Measurements from ENCODE around the gene PROSER3. TPM values are rescaled to one million over a fixed set of nuclear protein-coding genes. Genes with fewer than 3 reads are reported as not detected.

PROSER3 gene
- total and polyA plus RNA-seq, 2 of the 13 experiments (the other 11 are each of a cell fraction or from before 2014, with no cell fraction given), result 5.1 to 5.7 TPM

DNA sequence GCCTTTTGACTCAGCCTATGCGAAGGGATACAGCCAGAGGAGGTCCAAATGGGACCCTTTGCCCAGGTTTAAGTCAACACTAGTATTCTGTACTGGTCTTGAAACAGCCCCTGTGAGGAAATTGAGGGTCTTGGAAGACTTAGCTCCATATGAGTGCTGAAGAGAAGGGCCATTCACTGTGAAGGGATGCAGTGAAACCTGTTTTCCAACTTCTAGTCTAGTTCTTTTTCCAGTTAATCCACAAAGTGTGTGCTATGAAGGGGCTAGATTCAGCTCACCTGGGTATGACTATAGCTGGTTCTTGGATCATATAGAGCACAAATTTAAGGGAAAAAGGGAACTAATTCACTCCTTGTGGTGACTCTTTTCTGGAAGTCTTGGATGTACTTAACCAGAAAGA lies 49.6 kb upstream of the PROSER3 start:
- Histone ChIP-seq H3K4me3 (replicated peaks in 1 of 3; ENCODE audit: insufficient read depth in 1 of 3, low read depth in 2 of 3, low read length in 3 of 3) (no peak overlapping the region), H3K36me3 (replicated peaks in 1 of 2; ENCODE audit: control insufficient read depth in 1 of 2, insufficient read depth in 2 of 2, low read length in 2 of 2) (no peaks in the 10 kb centered on the region), H3K4me1 (ENCODE audit: insufficient read depth, low read length) (0 out of 2 replicates have a peak, but pooled peaks cover under 1% of the 10 kb centered on the region), H3K27ac (ENCODE audit: extremely low read length, insufficient read depth, low read length) (no peak overlapping the region), H3K9ac (ENCODE audit: insufficient read depth, low read depth, low read length) (no peak overlapping the region), H3K4me2 (ENCODE audit: low read depth, low read length) (no peak overlapping the region), H3K9me3 (ENCODE audit: low read length) (no peaks in the 10 kb centered on the region), H3K27me3 (ENCODE audit: control insufficient read depth in 1 of 2, insufficient read depth in 2 of 2, low read length in 2 of 2) (no peaks in the 10 kb centered on the region; a peak in 1 of 5 replicates), H3K79me2 (ENCODE audit: insufficient read depth, low read length) (no peaks in the 10 kb centered on the region), H4K20me1 (ENCODE audit: insufficient read depth, low read length) (no peaks in the 10 kb centered on the region), H2AFZ (ENCODE audit: low read length) (no peak overlapping the region)
- in situ Hi-C loops (cut with HindIII; ENCODE audit: extremely low pct_ligation_motif_present, low pct_unique_long_range_greater_than_20kb), result no loop called here
- WGBS (ENCODE audit: low lambda C conversion rate), result 67% methylated on average over 1 of the region's 1 CpG
- no TSS peak for BruUV-seq (replicated peaks)
- ATAC-seq, result no peak
- DNase-seq (ENCODE audit: low spot score), result no peak
- no peak for FAIRE-seq
- POLR2A ChIA-PET, result no interaction called here
- intact Hi-C loops (cut with micrococcal nuclease; ENCODE audit: unreplicated experiment), result no loop called here
- CTCF ChIA-PET (ENCODE audit: low intra/inter-chr PET ratio, low total read pairs), result interaction anchor here (1.1 kb wide), 1 partner anchor 153 kb away, joined by 3 read pairs; no protein-coding TSS in a partner anchor
- no peak for TF ChIP-seq EP300 (IDR thresholded peaks at IDR 0.05; ENCODE audit: low read depth in 2 of 2, low read length in 2 of 2)
- no peak for TF ChIP-seq EP300 (CRISPR knock-in tag; IDR thresholded peaks at IDR 0.05; ENCODE audit: borderline replicate concordance)
- TF ChIP-seq, protein P1, sequence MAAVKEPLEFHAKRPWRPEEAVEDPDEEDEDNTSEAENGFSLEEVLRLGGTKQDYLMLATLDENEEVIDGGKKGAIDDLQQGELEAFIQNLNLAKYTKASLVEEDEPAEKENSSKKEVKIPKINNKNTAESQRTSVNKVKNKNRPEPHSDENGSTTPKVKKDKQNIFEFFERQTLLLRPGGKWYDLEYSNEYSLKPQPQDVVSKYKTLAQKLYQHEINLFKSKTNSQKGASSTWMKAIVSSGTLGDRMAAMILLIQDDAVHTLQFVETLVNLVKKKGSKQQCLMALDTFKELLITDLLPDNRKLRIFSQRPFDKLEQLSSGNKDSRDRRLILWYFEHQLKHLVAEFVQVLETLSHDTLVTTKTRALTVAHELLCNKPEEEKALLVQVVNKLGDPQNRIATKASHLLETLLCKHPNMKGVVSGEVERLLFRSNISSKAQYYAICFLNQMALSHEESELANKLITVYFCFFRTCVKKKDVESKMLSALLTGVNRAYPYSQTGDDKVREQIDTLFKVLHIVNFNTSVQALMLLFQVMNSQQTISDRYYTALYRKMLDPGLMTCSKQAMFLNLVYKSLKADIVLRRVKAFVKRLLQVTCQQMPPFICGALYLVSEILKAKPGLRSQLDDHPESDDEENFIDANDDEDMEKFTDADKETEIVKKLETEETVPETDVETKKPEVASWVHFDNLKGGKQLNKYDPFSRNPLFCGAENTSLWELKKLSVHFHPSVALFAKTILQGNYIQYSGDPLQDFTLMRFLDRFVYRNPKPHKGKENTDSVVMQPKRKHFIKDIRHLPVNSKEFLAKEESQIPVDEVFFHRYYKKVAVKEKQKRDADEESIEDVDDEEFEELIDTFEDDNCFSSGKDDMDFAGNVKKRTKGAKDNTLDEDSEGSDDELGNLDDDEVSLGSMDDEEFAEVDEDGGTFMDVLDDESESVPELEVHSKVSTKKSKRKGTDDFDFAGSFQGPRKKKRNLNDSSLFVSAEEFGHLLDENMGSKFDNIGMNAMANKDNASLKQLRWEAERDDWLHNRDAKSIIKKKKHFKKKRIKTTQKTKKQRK (IDR thresholded peaks at IDR 0.05; ENCODE audit: low read length), result no peak
- TF ChIP-seq REL (CRISPR knock-in tag; conservative IDR thresholded peaks at IDR 0.05), result no peak
- no peak for TF ChIP-seq RFXANK (CRISPR knock-in tag; IDR thresholded peaks at IDR 0.05)
- TF ChIP-seq PCBP2 (optimal IDR thresholded peaks at IDR 0.05; ENCODE audit: low read depth, low read length, poor library complexity, severe bottlenecking), result no peak
- no peak for TF ChIP-seq ARID4A (CRISPR knock-in tag; IDR thresholded peaks at IDR 0.05; ENCODE audit: borderline replicate concordance)
- no peak for TF ChIP-seq ZNF775 (CRISPR knock-in tag; IDR thresholded peaks at IDR 0.05; ENCODE audit: borderline replicate concordance)
- no peak for TF ChIP-seq ZBTB2 (CRISPR knock-in tag; IDR thresholded peaks at IDR 0.05; ENCODE audit: low read depth)
- no peak for TF ChIP-seq SAFB2 (CRISPR knock-in tag; IDR thresholded peaks at IDR 0.05; ENCODE audit: borderline replicate concordance, low read depth)
- no peak for TF ChIP-seq ZNF552 (CRISPR knock-in tag; IDR thresholded peaks at IDR 0.05; ENCODE audit: borderline replicate concordance)
- TF ChIP-seq ZNF841 (CRISPR knock-in tag; IDR thresholded peaks at IDR 0.05; ENCODE audit: borderline replicate concordance), result no peak
- no peak for TF ChIP-seq ZNF749 (CRISPR knock-in tag; IDR thresholded peaks at IDR 0.05; ENCODE audit: borderline replicate concordance)
- no peak for TF ChIP-seq ZNF782 (CRISPR knock-in tag; IDR thresholded peaks at IDR 0.05; ENCODE audit: borderline replicate concordance)
- no peak for TF ChIP-seq ZNF136 (CRISPR knock-in tag; IDR thresholded peaks at IDR 0.05; ENCODE audit: low read depth)

Data from HepG2 (cell line).